Measurements from ENCODE around the gene RANBP17. TPM values are rescaled to one million over a fixed set of nuclear protein-coding genes. Genes with fewer than 3 reads are reported as not detected.

Gene RANBP17
- 4.7 and 12.0 TPM in 2 replicates for total RNA-seq

GRCh38 chr5:170861917-170862766, at the start of gene RANBP17:
Gene RANBP17 (plus strand): TSS chr5:170862018.

GRCh38 chr5:171308453-171309275, 446.8 kb downstream of the RANBP17 start, which contains the start of gene TLX3:
Gene TLX3 (plus strand): TSS chr5:171309248. CDS start chr5:171309366, 118 bp downstream.

Other genes starting within 250 kb of the RANBP17 start
- not detected in 2 replicates for gene GABRP, start 78.3 kb upstream of the RANBP17 start, total RNA-seq

All from pericardium fibroblast (primary cell).